Body of pancreas (tissue), 4 donors: Measurements from ENCODE around the gene FBLN2.

Experiments used
- POLR2A ChIP-seq, 3 donors: fragments of 450-650 bp; IDR thresholded peaks; one replicate each; pipeline ENCODE4 v1.6.1; 2016; ENCODE audit warnings: antibody characterized with exemption in 3 of 3, mild to moderate bottlenecking in 2 of 3
- TF ChIP-seq, protein P1 (sequence below), 7 experiments: fragments of 450-650 bp in 4 of 7; fragments of 200-600 bp in 3 of 7; sonication (generic) in 3 of 7; IDR thresholded peaks; one replicate each; pipeline ENCODE4 v1.5.1; 2016 to 2019; ENCODE audit warnings: antibody characterized with exemption in 7 of 7

DNA sequence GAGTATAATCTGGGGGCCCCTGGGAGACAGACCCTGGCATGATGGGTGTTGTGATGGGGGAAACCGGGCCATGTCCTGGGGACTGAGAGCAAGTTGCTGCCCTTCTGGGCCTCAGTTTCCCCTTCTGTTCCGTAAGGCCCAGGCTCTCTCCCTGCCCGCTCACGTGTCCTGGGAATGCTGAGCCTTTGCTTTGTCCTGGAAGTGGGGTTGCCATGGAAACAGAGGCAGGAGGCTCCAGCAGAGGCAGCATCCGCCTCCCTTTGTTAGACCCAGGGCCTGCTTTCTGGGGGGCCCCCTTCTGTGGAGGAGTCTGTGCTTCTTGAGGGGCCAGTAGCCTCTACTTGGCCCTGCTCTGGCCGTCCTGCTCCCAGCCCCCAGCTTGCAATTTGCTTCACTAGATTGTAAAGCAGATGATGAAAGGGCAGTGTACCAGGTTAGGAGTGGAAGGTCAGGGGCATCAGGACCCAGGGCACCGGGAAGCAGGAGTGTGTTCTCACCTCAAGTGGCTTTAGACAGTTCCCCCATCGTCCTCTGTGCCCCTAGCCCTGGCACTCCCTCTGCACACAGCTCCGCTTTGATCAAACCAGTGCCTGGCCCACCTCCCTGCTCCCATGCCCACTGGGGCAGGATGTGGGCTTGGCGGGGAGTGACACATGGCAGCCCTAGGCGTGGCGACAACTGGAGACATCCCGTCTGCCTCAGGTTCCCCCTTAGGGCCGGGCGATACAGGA, 105.6 kb downstream of the FBLN2 start:
- TF ChIP-seq, protein P1, sequence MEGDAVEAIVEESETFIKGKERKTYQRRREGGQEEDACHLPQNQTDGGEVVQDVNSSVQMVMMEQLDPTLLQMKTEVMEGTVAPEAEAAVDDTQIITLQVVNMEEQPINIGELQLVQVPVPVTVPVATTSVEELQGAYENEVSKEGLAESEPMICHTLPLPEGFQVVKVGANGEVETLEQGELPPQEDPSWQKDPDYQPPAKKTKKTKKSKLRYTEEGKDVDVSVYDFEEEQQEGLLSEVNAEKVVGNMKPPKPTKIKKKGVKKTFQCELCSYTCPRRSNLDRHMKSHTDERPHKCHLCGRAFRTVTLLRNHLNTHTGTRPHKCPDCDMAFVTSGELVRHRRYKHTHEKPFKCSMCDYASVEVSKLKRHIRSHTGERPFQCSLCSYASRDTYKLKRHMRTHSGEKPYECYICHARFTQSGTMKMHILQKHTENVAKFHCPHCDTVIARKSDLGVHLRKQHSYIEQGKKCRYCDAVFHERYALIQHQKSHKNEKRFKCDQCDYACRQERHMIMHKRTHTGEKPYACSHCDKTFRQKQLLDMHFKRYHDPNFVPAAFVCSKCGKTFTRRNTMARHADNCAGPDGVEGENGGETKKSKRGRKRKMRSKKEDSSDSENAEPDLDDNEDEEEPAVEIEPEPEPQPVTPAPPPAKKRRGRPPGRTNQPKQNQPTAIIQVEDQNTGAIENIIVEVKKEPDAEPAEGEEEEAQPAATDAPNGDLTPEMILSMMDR (IDR thresholded peaks at IDR 0.05): no peak
- no peak for TF ChIP-seq POLR2A (IDR thresholded peaks at IDR 0.05)
